H9 (cell line): ENCODE data around the gene GFPT1. TPM values are rescaled to one million over a fixed set of nuclear protein-coding genes. Genes with fewer than 3 reads are reported as not detected.

Experiments
- DNase-seq: peaks from one replicate; pipeline ENCODE4 v3.0.0-alpha.2; 2017
- H2AFZ ChIP-seq: one replicate; pipeline ENCODE4 v1.6.1; 2013; ENCODE audit warnings: mild to moderate bottlenecking, low read length, control low read depth, moderate library complexity
- H2AK5ac ChIP-seq: 2 replicates; pipeline ENCODE4 v1.6.1; 2013; ENCODE audit warnings: low read length, control low read depth, mixed read lengths; ENCODE audit not compliant: insufficient read length
- H2BK120ac ChIP-seq: one replicate; pipeline ENCODE4 v1.6.1; 2013; ENCODE audit warnings: low read depth, mild to moderate bottlenecking, low read length, control low read depth, inconsistent platforms; ENCODE audit not compliant: poor library complexity, severe bottlenecking
- H2BK12ac ChIP-seq: 2 replicates; pipeline ENCODE4 v1.6.1; 2013; ENCODE audit warnings: low read length, control low read depth, mixed read lengths, low read depth; ENCODE audit not compliant: insufficient read length
- H2BK15ac ChIP-seq: 2 replicates; pipeline ENCODE4 v1.6.1; 2013; ENCODE audit warnings: low read depth, low read length, control low read depth
- H2BK20ac ChIP-seq: one replicate; pipeline ENCODE4 v1.6.1; 2013; ENCODE audit warnings: low read depth, mild to moderate bottlenecking, low read length, control low read depth, inconsistent platforms; ENCODE audit not compliant: poor library complexity, severe bottlenecking
- H2BK5ac ChIP-seq: 2 replicates; pipeline ENCODE4 v1.6.1; 2013; ENCODE audit warnings: low read length, control low read depth, mixed read lengths; ENCODE audit not compliant: insufficient read length
- H3K14ac ChIP-seq: 2 replicates; pipeline ENCODE4 v1.6.1; 2013; ENCODE audit warnings: low read length, control low read depth; ENCODE audit not compliant: insufficient read depth
- H3K18ac ChIP-seq: 2 replicates; pipeline ENCODE4 v1.6.1; 2013; ENCODE audit warnings: low read depth, mild to moderate bottlenecking, mixed read lengths, low read length, control low read depth; ENCODE audit not compliant: insufficient read length
- H3K23ac ChIP-seq: 2 replicates; pipeline ENCODE4 v1.6.1; 2013; ENCODE audit warnings: low read length, control low read depth, mixed read lengths, low read depth; ENCODE audit not compliant: insufficient read length
- H3K23me2 ChIP-seq: 2 replicates; pipeline ENCODE4 v1.6.1; 2013; ENCODE audit warnings: low read depth, mild to moderate bottlenecking, mixed read lengths, low read length, control low read depth; ENCODE audit not compliant: insufficient read length, poor library complexity, severe bottlenecking
- H3K27ac ChIP-seq: 2 replicates; pipeline ENCODE4 v1.5.1; 2013; ENCODE audit warnings: low read length, control low read depth, mixed read lengths, low read depth; ENCODE audit not compliant: insufficient read length
- H3K27me3 ChIP-seq: 2 replicates; pipeline ENCODE4 v1.6.1; 2013; ENCODE audit warnings: low read length, control low read depth, inconsistent platforms; ENCODE audit not compliant: insufficient read depth
- H3K4ac ChIP-seq: 2 replicates; pipeline ENCODE4 v1.6.1; 2013; ENCODE audit warnings: low read depth, mild to moderate bottlenecking, control low read depth, inconsistent platforms, low read length, moderate library complexity
- H3K4me1 ChIP-seq: 2 replicates; pipeline ENCODE4 v1.6.1; 2013; ENCODE audit warnings: low read length, control low read depth, inconsistent platforms; ENCODE audit not compliant: insufficient read depth
- H3K4me2 ChIP-seq: 2 replicates; pipeline ENCODE4 v1.6.1; 2013; ENCODE audit warnings: low read length, control low read depth, mixed read lengths; ENCODE audit not compliant: insufficient read length, insufficient read depth
- H3K56ac ChIP-seq: 2 replicates; pipeline ENCODE4 v1.6.1; 2013; ENCODE audit warnings: low read depth, mild to moderate bottlenecking, mixed read lengths, low read length, control low read depth; ENCODE audit not compliant: insufficient read length
- H3K79me1 ChIP-seq: 2 replicates; pipeline ENCODE4 v1.6.1; 2013; ENCODE audit warnings: low read depth, mild to moderate bottlenecking, moderate library complexity, low read length, control low read depth, inconsistent platforms; ENCODE audit not compliant: insufficient read depth, poor library complexity, severe bottlenecking
- H3K79me2 ChIP-seq: 2 replicates; pipeline ENCODE4 v1.6.1; 2013; ENCODE audit warnings: low read length, control low read depth, inconsistent platforms; ENCODE audit not compliant: insufficient read depth
- H3K9ac ChIP-seq: 2 replicates; pipeline ENCODE4 v1.6.1; 2013; ENCODE audit warnings: low read length, control low read depth, mixed read lengths; ENCODE audit not compliant: insufficient read length; ENCODE audit errors: extremely low read depth
- H3K9me3 ChIP-seq: one replicate; pipeline ENCODE4 v1.6.1; 2013; ENCODE audit warnings: low read depth, low read length, inconsistent platforms; ENCODE audit not compliant: control insufficient read depth
- H3T11ph ChIP-seq: one replicate; pipeline ENCODE4 v1.6.1; 2013; ENCODE audit warnings: mild to moderate bottlenecking, low read length, control low read depth, inconsistent platforms
- H4K20me1 ChIP-seq: one replicate; pipeline ENCODE4 v1.6.1; 2013; ENCODE audit not compliant: control insufficient read depth, insufficient read length, insufficient read depth
- H4K5ac ChIP-seq: 2 replicates; pipeline ENCODE4 v1.6.1; 2013; ENCODE audit warnings: low read depth, mild to moderate bottlenecking, mixed read lengths, low read length, control low read depth; ENCODE audit not compliant: insufficient read length
- H4K8ac ChIP-seq: replicated peaks from 2 replicates; pipeline ENCODE4 v1.6.1; 2013; ENCODE audit warnings: low read length, control low read depth, mixed read lengths, low read depth; ENCODE audit not compliant: insufficient read length
- H4K91ac ChIP-seq: 2 replicates; pipeline ENCODE4 v1.6.1; 2013; ENCODE audit warnings: low read depth, mild to moderate bottlenecking, moderate library complexity, mixed read lengths, low read length, control low read depth; ENCODE audit not compliant: insufficient read length
- H3K27ac Mint-ChIP-seq, 3 experiments: 2 replicates in 2 of 3; 3 replicates in 1 of 3; pipeline ENCODE4 v1.8.0; 2020 to 2021; ENCODE audit warnings: mixed read lengths in 3 of 3, mild to moderate bottlenecking in 1 of 3, moderate library complexity in 1 of 3
- H3K27me3 Mint-ChIP-seq: 2 replicates; pipeline ENCODE4 v1.8.0; 2021; ENCODE audit warnings: low read depth, mild to moderate bottlenecking, moderate library complexity, mixed read lengths
- H3K36me3 Mint-ChIP-seq, 3 experiments: 2 replicates in 2 of 3; 3 replicates in 1 of 3; pipeline ENCODE4 v1.8.0; 2020 to 2021; ENCODE audit warnings: low read depth in 3 of 3, mixed read lengths in 3 of 3; ENCODE audit not compliant: insufficient read depth in 1 of 3
- H3K4me1 Mint-ChIP-seq, 2 experiments: 2 replicates each; pipeline ENCODE4 v1.8.0; 2020; ENCODE audit warnings: mixed read lengths in 2 of 2
- H3K4me3 Mint-ChIP-seq, 2 experiments: 2 replicates in 1 of 2; 3 replicates in 1 of 2; pipeline ENCODE4 v1.8.0; 2020 to 2021; ENCODE audit warnings: mild to moderate bottlenecking in 2 of 2, mixed read lengths in 2 of 2, moderate library complexity in 1 of 2
- H3K9me3 Mint-ChIP-seq, 2 experiments: 2 replicates in 1 of 2; 3 replicates in 1 of 2; pipeline ENCODE4 v1.8.0; 2020; ENCODE audit warnings: mild to moderate bottlenecking in 2 of 2, mixed read lengths in 2 of 2, moderate library complexity in 1 of 2
- WGBS: extraction: QIAGEN DNeasy Blood & Tissue Kit; methylation state at CpG from one replicate; pipeline ENCODE4 v1.1.7; 2013; ENCODE audit warnings: missing lambda C conversion rate, low lambda C conversion rate, mixed read lengths; ENCODE audit not compliant: insufficient read length; ENCODE audit errors: extremely low coverage; 5-methylcytosine and 5-hydroxymethylcytosine counted together
- total RNA-seq: library from RNA; stranded (reverse); gene quantifications from 2 replicates; pipeline ENCODE4 v1.2.1, GENCODE V29; 2021
- TF ChIP-seq, protein P1 (sequence below): fragments of 200-600 bp; sonication (generic); conservative IDR thresholded peaks from 3 replicates; pipeline ENCODE4 v1.8.0; 2021; ENCODE audit warnings: antibody characterized with exemption, mild to moderate bottlenecking

The GFPT1 gene
- total RNA-seq, 1 experiment from 2014 or later: 84.4 TPM

DNA sequence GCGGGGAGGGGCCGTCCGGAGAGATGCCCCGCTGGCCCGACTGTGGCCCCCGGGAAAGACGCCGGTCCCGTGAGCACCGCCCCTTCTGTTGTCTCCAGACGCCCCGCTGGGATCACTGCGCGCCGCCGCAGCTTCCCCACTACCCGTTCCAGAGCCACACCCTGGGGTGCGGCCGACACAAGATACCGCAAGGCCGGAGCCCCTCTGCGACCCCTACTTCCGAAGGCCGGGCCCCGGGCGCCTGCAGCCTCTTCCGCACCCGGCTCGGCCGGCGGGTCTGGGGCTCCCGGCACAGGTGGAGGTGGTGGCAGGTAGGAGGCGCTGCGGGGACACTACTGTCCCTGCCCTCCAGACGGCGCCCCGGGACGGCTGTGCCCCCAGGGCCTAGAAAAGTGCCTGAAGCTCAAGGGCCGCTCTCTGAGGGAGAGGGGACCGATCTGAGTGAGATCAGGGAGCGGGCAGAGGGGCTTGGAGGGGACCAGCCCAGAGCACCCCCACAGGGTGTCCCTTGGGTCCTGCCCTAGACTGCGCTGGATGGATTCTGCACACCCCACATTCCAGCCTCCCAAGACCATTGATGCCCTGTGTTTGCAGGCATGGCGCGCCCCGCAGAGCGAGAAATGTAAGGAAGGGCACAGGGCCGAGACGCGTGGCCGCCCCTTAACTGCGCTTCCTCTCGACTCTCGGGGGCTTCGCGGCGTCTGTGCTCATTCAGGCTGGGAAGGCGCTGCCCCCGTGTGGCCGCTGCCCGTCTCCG lies 80.0 kb downstream of the GFPT1 start:
- DNase-seq: peak; percentile 87
- no CpG with 5 or more reads among the region's 61 CpGs for WGBS
- H3K4me1 Mint-ChIP-seq: peaks cover 14 to 17% of the 10 kb centered on the region in 2 experiments
- peaks cover 11% of the 10 kb centered on the region for H3K23me2 ChIP-seq
- H3T11ph ChIP-seq: no peak overlapping the region
- no peak overlapping the region for H4K8ac ChIP-seq
- no peak overlapping the region for H2BK5ac ChIP-seq
- no peak overlapping the region for H3K18ac ChIP-seq
- H3K23ac ChIP-seq: no peak overlapping the region
- H3K27ac Mint-ChIP-seq: no peak overlapping the region; a peak in 1 of 7 replicates
- H2AFZ ChIP-seq: no peak overlapping the region
- no peak overlapping the region for H4K5ac ChIP-seq
- no peak overlapping the region for H3K56ac ChIP-seq
- no peak overlapping the region for H4K91ac ChIP-seq
- H3K36me3 Mint-ChIP-seq: no peaks in the 10 kb centered on the region; a peak in 1 of 7 replicates
- no peak overlapping the region; the same call in 1 of the 2 replicates for H2BK15ac ChIP-seq
- no peak overlapping the region for H2BK20ac ChIP-seq
- no peak overlapping the region for H2AK5ac ChIP-seq
- no peaks in the 10 kb centered on the region; the same call in 1 of the 2 replicates for H3K27me3 ChIP-seq
- H3K27me3 Mint-ChIP-seq: peaks cover 48% of the 10 kb centered on the region
- peak overlapping the region; percentile 64 for H3K14ac ChIP-seq
- no peak overlapping the region for H3K27ac ChIP-seq
- TF ChIP-seq, protein P1, sequence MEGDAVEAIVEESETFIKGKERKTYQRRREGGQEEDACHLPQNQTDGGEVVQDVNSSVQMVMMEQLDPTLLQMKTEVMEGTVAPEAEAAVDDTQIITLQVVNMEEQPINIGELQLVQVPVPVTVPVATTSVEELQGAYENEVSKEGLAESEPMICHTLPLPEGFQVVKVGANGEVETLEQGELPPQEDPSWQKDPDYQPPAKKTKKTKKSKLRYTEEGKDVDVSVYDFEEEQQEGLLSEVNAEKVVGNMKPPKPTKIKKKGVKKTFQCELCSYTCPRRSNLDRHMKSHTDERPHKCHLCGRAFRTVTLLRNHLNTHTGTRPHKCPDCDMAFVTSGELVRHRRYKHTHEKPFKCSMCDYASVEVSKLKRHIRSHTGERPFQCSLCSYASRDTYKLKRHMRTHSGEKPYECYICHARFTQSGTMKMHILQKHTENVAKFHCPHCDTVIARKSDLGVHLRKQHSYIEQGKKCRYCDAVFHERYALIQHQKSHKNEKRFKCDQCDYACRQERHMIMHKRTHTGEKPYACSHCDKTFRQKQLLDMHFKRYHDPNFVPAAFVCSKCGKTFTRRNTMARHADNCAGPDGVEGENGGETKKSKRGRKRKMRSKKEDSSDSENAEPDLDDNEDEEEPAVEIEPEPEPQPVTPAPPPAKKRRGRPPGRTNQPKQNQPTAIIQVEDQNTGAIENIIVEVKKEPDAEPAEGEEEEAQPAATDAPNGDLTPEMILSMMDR: peak; percentile 79
- no peak overlapping the region for H2BK120ac ChIP-seq
- H3K4ac ChIP-seq: no peak overlapping the region
- H4K20me1 ChIP-seq: no peaks in the 10 kb centered on the region
- H3K4me3 Mint-ChIP-seq: peak overlapping the region; percentile 68 to 84
- peaks cover 0 to 9% of the 10 kb centered on the region in 2 experiments; a peak in 3 of 5 replicates for H3K9me3 Mint-ChIP-seq
- no peaks in the 10 kb centered on the region for H3K79me1 ChIP-seq
- no peak overlapping the region for H3K9ac ChIP-seq
- peak overlapping the region; percentile 41 for H3K4me2 ChIP-seq
- no peaks in the 10 kb centered on the region for H3K4me1 ChIP-seq
- H3K79me2 ChIP-seq: no peaks in the 10 kb centered on the region
- H3K9me3 ChIP-seq: no peaks in the 10 kb centered on the region
- H2BK12ac ChIP-seq: no peak overlapping the region
